NK-92 (cell line): ENCODE measurements around the gene NRROS.
"Not testable (repeated sequence)": the region's sequence is repeated elsewhere in the genome, so short reads cannot be mapped to it uniquely, and the experiment has no call there.

Source experiments
- DNase-seq: peaks from one replicate; lab custom pipeline; 2025; ENCODE audit not compliant: unreplicated experiment; lab: John Stamatoyannopoulos, UW

Gene NRROS

GRCh38 chr3:196624067-196624790, 15.3 kb upstream of the NRROS start:
- DNase-seq = no peak

- DNase-seq = no peak
Measured at GRCh38 chr3:196624907-196625306, 14.6 kb upstream of the NRROS start.

- DNase-seq = no peak
Measured at GRCh38 chr3:196625331-196625730, 14.2 kb upstream of the NRROS start.

GRCh38 chr3:196627918-196628231, 11.6 kb upstream of the NRROS start:
- DNase-seq = no peak

- no peak for DNase-seq
Measured at GRCh38 chr3:196629228-196629627, 10.3 kb upstream of the NRROS start.

- no peak for DNase-seq
Measured at GRCh38 chr3:196631682-196632045, 7.8 kb upstream of the NRROS start.

- DNase-seq = peak; percentile 63
Measured at GRCh38 chr3:196632046-196632751, 7.3 kb upstream of the NRROS start.

- no peak for DNase-seq
Measured at GRCh38 chr3:196633555-196634151, 5.8 kb upstream of the NRROS start.

GRCh38 chr3:196634224-196634623, 5.3 kb upstream of the NRROS start:
- no peak for DNase-seq

- DNase-seq = no peak
Measured at GRCh38 chr3:196634829-196635228, 4.7 kb upstream of the NRROS start.

- DNase-seq = no peak
Measured at GRCh38 chr3:196636369-196637349, 2.8 kb upstream of the NRROS start.

GRCh38 chr3:196637941-196638340, 1.6 kb upstream of the NRROS start:
- DNase-seq = not testable (repeated sequence)

- DNase-seq = no peak
Measured at GRCh38 chr3:196638861-196639482, 522 bp upstream of the NRROS start.

- DNase-seq = no peak
Measured at GRCh38 chr3:196640297-196641018, 964 bp downstream of the NRROS start.

- DNase-seq = no peak
Measured at GRCh38 chr3:196641333-196642054, 2.0 kb downstream of the NRROS start.

GRCh38 chr3:196642434-196642833, 2.9 kb downstream of the NRROS start:
- DNase-seq = no peak

- no peak for DNase-seq
Measured at GRCh38 chr3:196643201-196643749, 3.8 kb downstream of the NRROS start.

GRCh38 chr3:196643761-196644160, 4.3 kb downstream of the NRROS start:
- no peak for DNase-seq

- DNase-seq = no peak
Measured at GRCh38 chr3:196645096-196645495, 5.6 kb downstream of the NRROS start.
